LoVo (cell line): Measurements from ENCODE around the gene FHOD3.
"Not testable (repeated sequence)": the region's sequence is repeated elsewhere in the genome, so short reads cannot be mapped to it uniquely, and the experiment has no call there.

ENCODE experiments used
- DNase-seq: peaks from one replicate; pipeline ENCODE4 v3.0.0-alpha.2; 2016; ENCODE audit warnings: low spot score

Gene FHOD3

GRCh38 chr18:36551274-36551673 lies 253.8 kb downstream of the FHOD3 start:
- not testable (repeated sequence) for DNase-seq

- DNase-seq: no peak
These were observed 260.7 kb downstream of the FHOD3 start for GRCh38 chr18:36558234-36558633.

GRCh38 chr18:36559149-36559857 lies 261.8 kb downstream of the FHOD3 start:
- no peak for DNase-seq

- DNase-seq: no peak
These were observed 262.7 kb downstream of the FHOD3 start for GRCh38 chr18:36560187-36560586.

GRCh38 chr18:36561046-36561445 lies 263.5 kb downstream of the FHOD3 start:
- DNase-seq: no peak

GRCh38 chr18:36564841-36565240 lies 267.3 kb downstream of the FHOD3 start:
- no peak for DNase-seq

GRCh38 chr18:36567800-36568199 lies 270.3 kb downstream of the FHOD3 start:
- DNase-seq: no peak

GRCh38 chr18:36568487-36568886 lies 271.0 kb downstream of the FHOD3 start:
- no peak for DNase-seq

GRCh38 chr18:36572135-36572856 lies 274.8 kb downstream of the FHOD3 start:
- DNase-seq: peak; percentile 28

GRCh38 chr18:36576339-36576738 lies 278.8 kb downstream of the FHOD3 start:
- DNase-seq: no peak

- DNase-seq: no peak
These were observed 281.6 kb downstream of the FHOD3 start for GRCh38 chr18:36578871-36579710.

- DNase-seq: no peak
These were observed 282.8 kb downstream of the FHOD3 start for GRCh38 chr18:36580266-36580665.

- no peak for DNase-seq
These were observed 283.6 kb downstream of the FHOD3 start for GRCh38 chr18:36580874-36581750.

GRCh38 chr18:36582988-36583745 lies 285.7 kb downstream of the FHOD3 start:
- no peak for DNase-seq

- DNase-seq: no peak
These were observed 292.5 kb downstream of the FHOD3 start for GRCh38 chr18:36589857-36590543.

GRCh38 chr18:36590621-36591580 lies 293.4 kb downstream of the FHOD3 start:
- DNase-seq: no peak

- no peak for DNase-seq
These were observed 294.8 kb downstream of the FHOD3 start for GRCh38 chr18:36592282-36592681.

- no peak for DNase-seq
These were observed 295.5 kb downstream of the FHOD3 start for GRCh38 chr18:36593001-36593400.

- DNase-seq: no peak
These were observed 296.1 kb downstream of the FHOD3 start for GRCh38 chr18:36593641-36594040.
